Measurements from ENCODE around the gene RAB11A. TPM values are rescaled to one million over a fixed set of nuclear protein-coding genes. Genes with fewer than 3 reads are reported as not detected.
A peak's percentile ranks its signal among the peaks of the same experiment; 100 is the strongest.

The RAB11A gene
- total RNA-seq, 1 experiment from 2014 or later: 232 TPM

DNA sequence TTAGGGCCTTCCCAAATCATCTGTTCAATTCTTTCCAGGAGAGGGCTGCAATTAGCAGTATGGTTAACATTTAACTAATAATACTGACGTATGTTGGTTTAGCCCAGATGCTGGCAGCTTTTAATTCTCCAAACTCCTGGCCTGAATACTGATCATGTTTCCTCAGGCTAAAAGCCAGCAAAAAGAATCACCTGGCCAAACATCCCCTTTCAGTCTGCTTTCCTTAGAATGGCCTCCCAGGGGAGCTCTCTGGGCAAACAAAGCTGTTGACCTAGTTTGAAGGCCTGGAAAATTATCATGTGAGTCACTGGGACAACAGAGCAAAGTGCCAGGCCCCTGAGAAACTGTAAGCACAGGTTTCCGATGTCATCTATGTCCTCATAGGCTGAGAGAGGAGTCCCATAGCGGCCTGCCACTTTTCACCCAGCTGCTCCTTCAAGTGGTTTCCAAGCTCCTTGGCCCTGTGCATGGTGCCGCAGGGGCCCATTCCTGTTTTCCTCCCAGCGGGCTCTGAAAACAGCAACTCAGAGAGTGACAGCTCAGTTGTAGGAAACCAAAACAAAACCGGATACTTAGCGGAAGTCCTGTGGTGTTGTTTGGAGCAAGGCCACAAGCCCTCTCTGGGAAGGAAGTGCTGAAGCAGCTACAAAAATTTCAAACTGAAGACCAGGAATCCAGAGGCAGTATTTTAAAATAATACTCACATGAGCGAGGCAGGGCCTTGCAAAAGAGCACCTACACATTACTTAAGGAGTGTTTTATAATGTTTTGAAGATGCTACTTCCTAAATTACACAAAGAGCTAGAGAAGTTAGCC, 36.5 kb upstream of the RAB11A start:
- peaks cover 34% of the 10 kb centered on the region for H3K4me1 ChIP-seq
- no peaks in the 10 kb centered on the region for H3K36me3 Mint-ChIP-seq (ENCODE audit: insufficient read depth, unreplicated experiment)
- no peaks in the 10 kb centered on the region for H3K9me3 Mint-ChIP-seq (ENCODE audit: unreplicated experiment)
- H3K4me1 Mint-ChIP-seq (ENCODE audit: low read depth, unreplicated experiment): peaks cover 34% of the 10 kb centered on the region
- CTCF ChIA-PET: interaction anchor here (0.6 to 2.0 kb wide), 10 partner anchors 9 to 372 kb away, joined by 3 to 21 read pairs (median 4); partner anchors contain the start of genes DENND4A, INTS14 and RAB11A
- peak overlapping the region; percentile 67 for H3K4me3 Mint-ChIP-seq (ENCODE audit: unreplicated experiment)
- H3K27me3 ChIP-seq (replicated peaks; ENCODE audit: control insufficient read depth, insufficient read depth, low read length): no peaks in the 10 kb centered on the region
- peak overlapping the region; percentile 97 for H3K27ac Mint-ChIP-seq (ENCODE audit: unreplicated experiment)
- no peaks in the 10 kb centered on the region for H3K9me3 ChIP-seq
- intact Hi-C loops (cut with micrococcal nuclease; ENCODE audit: unreplicated experiment): loop anchor here (1.0 to 10.0 kb wide), 7 partner anchors 16 to 194 kb away; partner anchors contain the start of genes DENND4A and RAB11A
- no peaks in the 10 kb centered on the region for H3K27me3 Mint-ChIP-seq (ENCODE audit: insufficient read depth, unreplicated experiment)
- POLR2A ChIA-PET: interaction anchor here (0.5 to 1.7 kb wide), 4 partner anchors 37 to 316 kb away, joined by 3 to 29 read pairs (median 12); partner anchors contain the start of genes DENND4A, INTS14 and RAB11A
- peak; percentile 93 to 94 for DNase-seq
- no peaks in the 10 kb centered on the region for H3K36me3 ChIP-seq (ENCODE audit: control insufficient read depth, insufficient read depth, low read length)
- TF ChIP-seq, protein P1, sequence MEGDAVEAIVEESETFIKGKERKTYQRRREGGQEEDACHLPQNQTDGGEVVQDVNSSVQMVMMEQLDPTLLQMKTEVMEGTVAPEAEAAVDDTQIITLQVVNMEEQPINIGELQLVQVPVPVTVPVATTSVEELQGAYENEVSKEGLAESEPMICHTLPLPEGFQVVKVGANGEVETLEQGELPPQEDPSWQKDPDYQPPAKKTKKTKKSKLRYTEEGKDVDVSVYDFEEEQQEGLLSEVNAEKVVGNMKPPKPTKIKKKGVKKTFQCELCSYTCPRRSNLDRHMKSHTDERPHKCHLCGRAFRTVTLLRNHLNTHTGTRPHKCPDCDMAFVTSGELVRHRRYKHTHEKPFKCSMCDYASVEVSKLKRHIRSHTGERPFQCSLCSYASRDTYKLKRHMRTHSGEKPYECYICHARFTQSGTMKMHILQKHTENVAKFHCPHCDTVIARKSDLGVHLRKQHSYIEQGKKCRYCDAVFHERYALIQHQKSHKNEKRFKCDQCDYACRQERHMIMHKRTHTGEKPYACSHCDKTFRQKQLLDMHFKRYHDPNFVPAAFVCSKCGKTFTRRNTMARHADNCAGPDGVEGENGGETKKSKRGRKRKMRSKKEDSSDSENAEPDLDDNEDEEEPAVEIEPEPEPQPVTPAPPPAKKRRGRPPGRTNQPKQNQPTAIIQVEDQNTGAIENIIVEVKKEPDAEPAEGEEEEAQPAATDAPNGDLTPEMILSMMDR (IDR thresholded peaks at IDR 0.05; ENCODE audit: insufficient read depth in 1 of 2, low read depth in 1 of 2, low read length in 1 of 2, severe bottlenecking in 1 of 2, unreplicated experiment in 1 of 2): peak; percentile 24 to 30
- H3K4me3 ChIP-seq (ENCODE audit: low read depth, low read length): no peak overlapping the region
- TSS peak; percentile 89 for BruUV-seq (replicated peaks)

DNA sequence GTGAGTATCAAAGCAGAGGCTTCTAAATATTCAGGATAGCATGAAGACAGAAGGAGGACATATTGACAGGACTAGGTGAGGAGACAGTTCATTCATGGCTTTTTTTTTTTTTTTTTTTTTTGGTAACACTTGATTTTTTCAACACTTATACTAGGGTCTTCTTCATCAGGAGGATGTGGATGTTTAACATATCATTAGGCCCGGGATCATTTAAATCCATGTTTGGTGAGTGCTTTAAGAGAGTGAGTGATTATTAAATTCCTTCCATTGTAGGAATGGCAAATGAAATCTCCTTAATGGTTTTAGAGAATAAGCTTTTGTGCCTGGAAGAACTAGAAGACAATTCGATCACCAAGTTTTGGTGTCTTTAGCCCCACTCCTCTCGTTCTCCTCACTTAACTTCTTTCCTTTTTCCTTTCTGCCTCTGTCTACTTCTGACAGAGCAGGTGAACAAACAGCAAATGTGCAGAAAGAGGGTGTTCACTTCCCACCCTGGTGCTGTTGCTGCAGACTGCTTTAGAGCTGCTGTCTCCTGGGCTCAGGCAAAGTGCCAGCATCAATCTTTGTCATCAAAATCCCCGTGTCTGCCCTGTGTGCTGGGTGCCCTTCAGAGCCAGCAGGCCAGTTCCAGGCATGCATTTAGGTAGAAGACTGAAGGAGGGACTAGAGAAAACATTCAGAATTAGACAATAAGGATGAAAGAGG, 35.6 kb upstream of the RAB11A start:
- no peaks in the 10 kb centered on the region for H3K27me3 ChIP-seq (replicated peaks; ENCODE audit: control insufficient read depth, insufficient read depth, low read length)
- no peaks in the 10 kb centered on the region for H3K36me3 Mint-ChIP-seq (ENCODE audit: insufficient read depth, unreplicated experiment)
- intact Hi-C loops (cut with micrococcal nuclease; ENCODE audit: unreplicated experiment): loop anchor here (2.0 to 10.0 kb wide), 3 partner anchors 15 to 109 kb away; partner anchors contain the start of gene RAB11A
- H3K4me1 ChIP-seq: peaks cover 33% of the 10 kb centered on the region
- H3K4me3 ChIP-seq (ENCODE audit: low read depth, low read length): no peak overlapping the region
- no TSS peak for BruUV-seq (replicated peaks)
- H3K27me3 Mint-ChIP-seq (ENCODE audit: insufficient read depth, unreplicated experiment): no peaks in the 10 kb centered on the region
- TF ChIP-seq, protein P1 (IDR thresholded peaks at IDR 0.05; ENCODE audit: insufficient read depth in 1 of 2, low read depth in 1 of 2, low read length in 1 of 2, severe bottlenecking in 1 of 2, unreplicated experiment in 1 of 2): no peak
- no peaks in the 10 kb centered on the region for H3K36me3 ChIP-seq (ENCODE audit: control insufficient read depth, insufficient read depth, low read length)
- ChIA-PET CTCF (interaction anchor here (2.0 kb wide), 1 partner anchor 10 kb away, joined by 21 read pairs; no protein-coding TSS in a partner anchor), POLR2A (interaction anchor here (1.4 to 1.7 kb wide), 2 partner anchors 42 to 223 kb away, joined by 8 to 16 read pairs; partner anchors contain the start of genes DENND4A and INTS14)
- DNase-seq: no peak
- H3K4me3 Mint-ChIP-seq (ENCODE audit: unreplicated experiment): peak overlapping the region; percentile 67
- no peaks in the 10 kb centered on the region for H3K9me3 ChIP-seq
- H3K9me3 Mint-ChIP-seq (ENCODE audit: unreplicated experiment): no peaks in the 10 kb centered on the region
- H3K4me1 Mint-ChIP-seq (ENCODE audit: low read depth, unreplicated experiment): peaks cover 36% of the 10 kb centered on the region
- peak overlapping the region; percentile 97 for H3K27ac Mint-ChIP-seq (ENCODE audit: unreplicated experiment)
